ENCODE data around the gene KREMEN1. TPM values are rescaled to one million over a fixed set of nuclear protein-coding genes. Genes with fewer than 3 reads are reported as not detected.

Gene KREMEN1
- total RNA-seq, 1 donor from 2014 or later: 5.8 TPM

GRCh38 chr22:29167032-29167911, 94.4 kb downstream of the KREMEN1 start:
- no peak for DNase-seq (ENCODE audit: low read depth)
- Histone ChIP-seq H3K36me3 (ENCODE audit: control insufficient read depth, insufficient read depth, low read length) (no peaks in the 10 kb centered on the region), H3K4me3 (ENCODE audit: low read depth, low read length) (no peak overlapping the region), H3K27me3 (ENCODE audit: control insufficient read depth, insufficient read depth, low read length) (no peaks in the 10 kb centered on the region)
- no peak for TF ChIP-seq CTCF (IDR thresholded peaks at IDR 0.05; ENCODE audit: insufficient read depth, low read length, severe bottlenecking)
- FAIRE-seq: no peak

GRCh38 chr22:29171721-29172120, 98.9 kb downstream of the KREMEN1 start:
- Histone ChIP-seq H3K27me3 (ENCODE audit: control insufficient read depth, insufficient read depth, low read length) (no peaks in the 10 kb centered on the region), H3K4me3 (ENCODE audit: low read depth, low read length) (no peak overlapping the region), H3K36me3 (ENCODE audit: control insufficient read depth, insufficient read depth, low read length) (no peaks in the 10 kb centered on the region)
- FAIRE-seq (no peak), DNase-seq (ENCODE audit: low read depth) (no peak)
- TF ChIP-seq CTCF (IDR thresholded peaks at IDR 0.05; ENCODE audit: insufficient read depth, low read length, severe bottlenecking): no peak

- no peak for FAIRE-seq
- Histone ChIP-seq H3K36me3 (ENCODE audit: control insufficient read depth, insufficient read depth, low read length) (no peaks in the 10 kb centered on the region), H3K4me3 (ENCODE audit: low read depth, low read length) (no peak overlapping the region), H3K27me3 (ENCODE audit: control insufficient read depth, insufficient read depth, low read length) (no peaks in the 10 kb centered on the region)
- DNase-seq (ENCODE audit: low read depth): no peak
- TF ChIP-seq CTCF (IDR thresholded peaks at IDR 0.05; ENCODE audit: insufficient read depth, low read length, severe bottlenecking): no peak
These were observed 99.4 kb downstream of the KREMEN1 start for GRCh38 chr22:29172216-29172615.

- Histone ChIP-seq H3K27me3 (ENCODE audit: control insufficient read depth, insufficient read depth, low read length) (no peaks in the 10 kb centered on the region), H3K4me3 (ENCODE audit: low read depth, low read length) (no peak overlapping the region), H3K36me3 (ENCODE audit: control insufficient read depth, insufficient read depth, low read length) (no peaks in the 10 kb centered on the region)
- TF ChIP-seq CTCF (IDR thresholded peaks at IDR 0.05; ENCODE audit: insufficient read depth, low read length, severe bottlenecking): no peak
- DNase-seq (ENCODE audit: low read depth) (no peak), FAIRE-seq (no peak)
These were observed 102.5 kb downstream of the KREMEN1 start for GRCh38 chr22:29175312-29175835.

- no peak for TF ChIP-seq CTCF (IDR thresholded peaks at IDR 0.05; ENCODE audit: insufficient read depth, low read length, severe bottlenecking)
- Histone ChIP-seq H3K27me3 (ENCODE audit: control insufficient read depth, insufficient read depth, low read length) (no peaks in the 10 kb centered on the region), H3K36me3 (ENCODE audit: control insufficient read depth, insufficient read depth, low read length) (no peaks in the 10 kb centered on the region), H3K4me3 (ENCODE audit: low read depth, low read length) (no peak overlapping the region)
- no peak for FAIRE-seq
- no peak for DNase-seq (ENCODE audit: low read depth)
These were observed 111.4 kb downstream of the KREMEN1 start for GRCh38 chr22:29183971-29184848.

Data from bronchial epithelial cell (primary cell).